Measurements from ENCODE around the gene EBLN2. TPM values are rescaled to one million over a fixed set of nuclear protein-coding genes. Genes with fewer than 3 reads are reported as not detected.

EBLN2 gene
- polyA plus RNA-seq, 3 donors = 0.27 to 4.6 (median 0.40) TPM

GRCh38 chr3:73018790-73019441, 42.5 kb upstream of the EBLN2 start:
- Mint-ChIP-seq H3K27ac (peak overlapping the region in 1 of 7 donors; percentile 2), H3K4me1 (peaks cover 10% of the 10 kb centered on the region), H3K36me3 (peaks cover 19 to 40% of the 10 kb centered on the region in 2 donors), H3K4me3 (no peak overlapping the region), H3K9me3 (peaks cover 0 to 3% (median 0%) of the 10 kb centered on the region in 7 donors), H3K27me3 (ENCODE audit: low read depth in 3 of 3) (no peaks in the 10 kb centered on the region)
- H3K4me3 ChIP-seq (replicated peaks in 1 of 3; ENCODE audit: low read depth in 2 of 3, low read length in 3 of 3) = no peak overlapping the region
- no peaks in the 10 kb centered on the region for H3K9me3 ChIP-seq (replicated peaks in 1 of 2; ENCODE audit: control insufficient read depth in 1 of 2, insufficient read depth in 1 of 2, low read length in 2 of 2)
- H3K27me3 ChIP-seq (ENCODE audit: control insufficient read depth in 2 of 2, insufficient read depth in 2 of 2, low read length in 2 of 2) = no peaks in the 10 kb centered on the region
- TF ChIP-seq, protein P1, sequence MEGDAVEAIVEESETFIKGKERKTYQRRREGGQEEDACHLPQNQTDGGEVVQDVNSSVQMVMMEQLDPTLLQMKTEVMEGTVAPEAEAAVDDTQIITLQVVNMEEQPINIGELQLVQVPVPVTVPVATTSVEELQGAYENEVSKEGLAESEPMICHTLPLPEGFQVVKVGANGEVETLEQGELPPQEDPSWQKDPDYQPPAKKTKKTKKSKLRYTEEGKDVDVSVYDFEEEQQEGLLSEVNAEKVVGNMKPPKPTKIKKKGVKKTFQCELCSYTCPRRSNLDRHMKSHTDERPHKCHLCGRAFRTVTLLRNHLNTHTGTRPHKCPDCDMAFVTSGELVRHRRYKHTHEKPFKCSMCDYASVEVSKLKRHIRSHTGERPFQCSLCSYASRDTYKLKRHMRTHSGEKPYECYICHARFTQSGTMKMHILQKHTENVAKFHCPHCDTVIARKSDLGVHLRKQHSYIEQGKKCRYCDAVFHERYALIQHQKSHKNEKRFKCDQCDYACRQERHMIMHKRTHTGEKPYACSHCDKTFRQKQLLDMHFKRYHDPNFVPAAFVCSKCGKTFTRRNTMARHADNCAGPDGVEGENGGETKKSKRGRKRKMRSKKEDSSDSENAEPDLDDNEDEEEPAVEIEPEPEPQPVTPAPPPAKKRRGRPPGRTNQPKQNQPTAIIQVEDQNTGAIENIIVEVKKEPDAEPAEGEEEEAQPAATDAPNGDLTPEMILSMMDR (IDR thresholded peaks at IDR 0.05) = no peak
- no peak overlapping the region for H3K27ac ChIP-seq (ENCODE audit: low read depth in 1 of 2, low read length in 2 of 2)
- no peak overlapping the region for H2AFZ ChIP-seq (ENCODE audit: insufficient read depth, low read depth, low read length, poor library complexity, severe bottlenecking)
- no peaks in the 10 kb centered on the region for H3K4me1 ChIP-seq (ENCODE audit: control insufficient read depth in 1 of 2, insufficient read depth in 2 of 2, low read length in 2 of 2)
- peaks cover 98% of the 10 kb centered on the region for H4K20me1 ChIP-seq (ENCODE audit: insufficient read depth, low read length)
- H3K9ac ChIP-seq (ENCODE audit: insufficient read depth, low read length, poor library complexity, severe bottlenecking) = no peak overlapping the region
- H3K36me3 ChIP-seq (replicated peaks in 1 of 2; ENCODE audit: control insufficient read depth in 1 of 2, insufficient read depth in 2 of 2, low read length in 2 of 2) = peaks cover 6 to 40% of the 10 kb centered on the region in 2 donors
- WGBS (ENCODE audit: insufficient coverage) = no CpG with 5 or more reads among the region's 5 CpGs
- no peak overlapping the region for H3K4me2 ChIP-seq (replicated peaks; ENCODE audit: extremely low read depth, low read length, poor library complexity, severe bottlenecking)
- DNase-seq = no peak
- H3K79me2 ChIP-seq (ENCODE audit: insufficient read depth, low read length) = peaks cover 100% of the 10 kb centered on the region
- intact Hi-C loops (cut with micrococcal nuclease) = no loop called here

DNA sequence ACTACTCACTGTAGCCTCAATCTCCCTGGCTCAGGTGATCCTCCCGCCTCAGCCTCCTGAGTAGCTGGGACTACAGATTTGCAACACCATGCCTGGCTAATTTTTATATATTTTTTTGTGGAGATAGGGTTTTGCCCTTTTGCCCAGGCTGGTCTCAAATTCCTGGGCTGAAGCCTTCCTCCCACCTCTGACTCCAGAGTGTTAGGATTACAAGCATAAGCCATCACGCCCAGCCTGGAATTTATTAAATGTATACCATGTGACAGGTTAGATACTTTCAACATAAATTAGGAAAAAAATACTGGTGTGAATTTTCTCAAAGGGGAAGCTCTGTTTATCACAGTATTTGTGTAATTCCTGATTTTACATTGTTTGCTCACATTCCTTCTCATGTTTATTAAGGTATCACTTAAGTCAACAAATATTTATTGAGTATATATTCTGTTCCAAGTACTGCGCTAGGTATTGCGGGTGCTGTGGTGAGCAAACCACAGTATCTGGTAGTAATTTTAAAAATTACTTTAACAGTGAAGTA, 40.1 kb upstream of the EBLN2 start:
- DNase-seq = no peak
- H3K4me3 Mint-ChIP-seq = no peak overlapping the region
- peaks cover 100% of the 10 kb centered on the region for H3K79me2 ChIP-seq (ENCODE audit: insufficient read depth, low read length)
- no peak overlapping the region for H3K4me3 ChIP-seq (replicated peaks in 1 of 3; ENCODE audit: low read depth in 2 of 3, low read length in 3 of 3)
- H3K4me1 Mint-ChIP-seq = peaks cover 14% of the 10 kb centered on the region
- WGBS (ENCODE audit: insufficient coverage) = no CpG with 5 or more reads among the region's 4 CpGs
- intact Hi-C loops (cut with micrococcal nuclease) = no loop called here
- no peaks in the 10 kb centered on the region for H3K27me3 ChIP-seq (ENCODE audit: control insufficient read depth in 2 of 2, insufficient read depth in 2 of 2, low read length in 2 of 2)
- peaks cover 97% of the 10 kb centered on the region for H4K20me1 ChIP-seq (ENCODE audit: insufficient read depth, low read length)
- H3K9me3 Mint-ChIP-seq = no peaks in the 10 kb centered on the region
- TF ChIP-seq, protein P1 (IDR thresholded peaks at IDR 0.05) = no peak
- peak overlapping the region in 4 of 7 donors; percentile 30 to 69 (median 42) for H3K27ac Mint-ChIP-seq
- H3K27me3 Mint-ChIP-seq (ENCODE audit: low read depth in 3 of 3) = no peaks in the 10 kb centered on the region
- no peak overlapping the region for H3K9ac ChIP-seq (ENCODE audit: insufficient read depth, low read length, poor library complexity, severe bottlenecking)
- no peaks in the 10 kb centered on the region for H3K9me3 ChIP-seq (replicated peaks in 1 of 2; ENCODE audit: control insufficient read depth in 1 of 2, insufficient read depth in 1 of 2, low read length in 2 of 2)
- H3K36me3 ChIP-seq (replicated peaks in 1 of 2; ENCODE audit: control insufficient read depth in 1 of 2, insufficient read depth in 2 of 2, low read length in 2 of 2) = peaks cover under 1 to 20% of the 10 kb centered on the region in 2 donors
- no peak overlapping the region for H2AFZ ChIP-seq (ENCODE audit: insufficient read depth, low read depth, low read length, poor library complexity, severe bottlenecking)
- H3K36me3 Mint-ChIP-seq = peaks cover 12 to 23% of the 10 kb centered on the region in 2 donors
- no peak overlapping the region for H3K27ac ChIP-seq (ENCODE audit: low read depth in 1 of 2, low read length in 2 of 2)
- H3K4me1 ChIP-seq (ENCODE audit: control insufficient read depth in 1 of 2, insufficient read depth in 2 of 2, low read length in 2 of 2) = no peaks in the 10 kb centered on the region
- no peak overlapping the region for H3K4me2 ChIP-seq (replicated peaks; ENCODE audit: extremely low read depth, low read length, poor library complexity, severe bottlenecking)

Measured in CD14-positive monocyte (primary cell).